Fibroblast of lung (primary cell): ENCODE results near the gene SCN2A.

Experiments used
- EZH2 ChIP-seq: IDR thresholded peaks from 2 replicates; pipeline ENCODE4 v1.5.1; 2012; ENCODE audit warnings: low read length, control low read depth, mild to moderate bottlenecking; ENCODE audit errors: missing control alignments
- TF ChIP-seq, protein P1 (sequence below), 2 donors: IDR thresholded peaks in 1 of 2; conservative IDR thresholded peaks in 1 of 2; 1 replicate in 1 of 2; 2 replicates in 1 of 2; pipeline ENCODE4 v1.5.1; 2011 to 2012; ENCODE audit warnings: low read length in 2 of 2, control low read depth in 1 of 2, inconsistent platforms in 1 of 2, low read depth in 1 of 2, mild to moderate bottlenecking in 1 of 2

DNA sequence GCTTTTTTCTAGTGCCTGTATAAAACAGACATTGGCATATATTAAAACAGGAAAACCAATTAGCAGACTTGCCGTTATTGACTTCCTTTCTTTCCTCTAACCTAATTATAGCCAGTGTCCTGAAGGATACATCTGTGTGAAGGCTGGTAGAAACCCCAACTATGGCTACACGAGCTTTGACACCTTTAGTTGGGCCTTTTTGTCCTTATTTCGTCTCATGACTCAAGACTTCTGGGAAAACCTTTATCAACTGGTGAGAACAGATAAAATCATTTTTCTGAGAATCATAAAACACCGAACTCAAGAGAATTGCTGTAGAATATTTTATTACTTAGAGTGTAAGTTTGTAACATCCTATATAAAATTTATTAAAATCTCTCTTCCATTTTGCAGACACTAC is 74.3 kb downstream of the SCN2A start:
- TF ChIP-seq, protein P1, sequence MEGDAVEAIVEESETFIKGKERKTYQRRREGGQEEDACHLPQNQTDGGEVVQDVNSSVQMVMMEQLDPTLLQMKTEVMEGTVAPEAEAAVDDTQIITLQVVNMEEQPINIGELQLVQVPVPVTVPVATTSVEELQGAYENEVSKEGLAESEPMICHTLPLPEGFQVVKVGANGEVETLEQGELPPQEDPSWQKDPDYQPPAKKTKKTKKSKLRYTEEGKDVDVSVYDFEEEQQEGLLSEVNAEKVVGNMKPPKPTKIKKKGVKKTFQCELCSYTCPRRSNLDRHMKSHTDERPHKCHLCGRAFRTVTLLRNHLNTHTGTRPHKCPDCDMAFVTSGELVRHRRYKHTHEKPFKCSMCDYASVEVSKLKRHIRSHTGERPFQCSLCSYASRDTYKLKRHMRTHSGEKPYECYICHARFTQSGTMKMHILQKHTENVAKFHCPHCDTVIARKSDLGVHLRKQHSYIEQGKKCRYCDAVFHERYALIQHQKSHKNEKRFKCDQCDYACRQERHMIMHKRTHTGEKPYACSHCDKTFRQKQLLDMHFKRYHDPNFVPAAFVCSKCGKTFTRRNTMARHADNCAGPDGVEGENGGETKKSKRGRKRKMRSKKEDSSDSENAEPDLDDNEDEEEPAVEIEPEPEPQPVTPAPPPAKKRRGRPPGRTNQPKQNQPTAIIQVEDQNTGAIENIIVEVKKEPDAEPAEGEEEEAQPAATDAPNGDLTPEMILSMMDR (conservative IDR thresholded peaks at IDR 0.05 in 1 of 2, IDR thresholded peaks at IDR 0.05 in 1 of 2; ENCODE audit: low read depth in 1 of 2, low read length in 2 of 2): no peak
- TF ChIP-seq EZH2: no peak
